Neutrophil (primary cell): Measurements from ENCODE around the gene PITRM1.

ENCODE experiments used
- H3K27ac ChIP-seq: fragments of 200-600 bp; sonication (generic); 2 replicates; pipeline ENCODE4 v1.5.1; 2016; ENCODE audit warnings: mild to moderate bottlenecking, moderate library complexity
- H3K27me3 ChIP-seq: fragments of 200-600 bp; sonication (generic); 2 replicates; pipeline ENCODE4 v1.6.0; 2016; ENCODE audit warnings: mild to moderate bottlenecking
- H3K36me3 ChIP-seq: fragments of 200-600 bp; sonication (generic); 2 replicates; pipeline ENCODE4 v1.5.1; 2017
- H3K4me1 ChIP-seq, 2 experiments: fragments of 200-600 bp in 1 of 2; sonication (generic) in 1 of 2; 1 replicate in 1 of 2; 2 replicates in 1 of 2; pipeline versions ENCODE4 v1.5.1 to v1.6.1; 2013 to 2016; ENCODE audit warnings: low read depth in 1 of 2, low read length in 1 of 2, mild to moderate bottlenecking in 1 of 2, moderate library complexity in 1 of 2; ENCODE audit not compliant: control insufficient read depth in 1 of 2, insufficient read depth in 1 of 2
- H3K4me3 ChIP-seq, 2 experiments: fragments of 200-600 bp in 1 of 2; sonication (generic) in 1 of 2; 1 replicate in 1 of 2; 2 replicates in 1 of 2; pipeline ENCODE4 v1.5.1; 2013 to 2016; ENCODE audit warnings: low read depth in 1 of 2, low read length in 1 of 2, mild to moderate bottlenecking in 1 of 2, moderate library complexity in 1 of 2
- H3K9me3 ChIP-seq: fragments of 200-600 bp; sonication (generic); 2 replicates; pipeline ENCODE4 v1.5.1; 2016
- CTCF ChIP-seq: fragments of 200-600 bp; sonication (generic); IDR thresholded peaks from 2 replicates; pipeline ENCODE4 v1.5.1; 2016; ENCODE audit warnings: antibody characterized with exemption

PITRM1 gene

GRCh38 chr10:3169271-3169670, 3.3 kb downstream of the PITRM1 start:
- no peak for TF ChIP-seq CTCF
- Histone ChIP-seq H3K4me1 (peaks cover 16 to 21% of the 10 kb centered on the region in 2 experiments), H3K27ac (no peak overlapping the region), H3K27me3 (no peaks in the 10 kb centered on the region), H3K4me3 (no peak overlapping the region), H3K36me3 (peaks cover 55% of the 10 kb centered on the region), H3K9me3 (no peaks in the 10 kb centered on the region)

DNA sequence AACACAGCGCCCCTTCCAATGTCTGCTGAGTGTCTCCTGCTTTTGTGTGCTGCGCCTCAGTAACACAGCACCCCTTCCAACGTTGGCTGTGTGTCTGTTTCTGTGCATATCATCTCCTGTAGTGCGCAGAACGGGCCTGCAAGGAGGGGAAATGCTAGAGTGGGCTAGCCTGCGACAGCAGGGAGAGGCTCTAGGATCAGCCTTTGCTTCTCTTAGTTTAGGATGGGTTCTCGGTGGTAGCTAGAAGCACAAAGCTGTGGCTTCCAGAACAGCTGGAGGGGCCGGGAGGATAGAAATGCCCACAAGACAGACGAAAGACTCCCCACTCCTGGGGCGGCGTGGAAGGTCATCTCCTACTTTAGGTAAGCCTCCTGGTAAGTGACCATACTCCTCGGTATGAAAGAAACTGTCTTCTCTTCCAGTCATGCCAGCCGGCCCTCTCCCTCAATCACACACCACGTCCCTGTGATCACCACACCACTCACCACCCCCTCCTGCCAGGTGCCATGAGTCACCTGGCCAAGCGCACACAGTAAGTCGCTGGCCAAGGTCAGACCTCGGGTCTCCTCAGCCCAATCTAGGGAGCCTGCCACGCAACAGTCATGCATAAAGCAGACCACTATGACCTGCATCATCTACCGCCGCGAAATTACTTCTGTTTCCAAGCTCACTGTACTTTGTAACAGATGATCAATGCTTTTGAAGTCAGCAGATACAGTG, 4.8 kb downstream of the PITRM1 start:
- Histone ChIP-seq H3K4me3 (no peak overlapping the region), H3K9me3 (no peaks in the 10 kb centered on the region), H3K4me1 (peaks cover 9 to 11% of the 10 kb centered on the region in 2 experiments), H3K36me3 (peaks cover 70% of the 10 kb centered on the region), H3K27me3 (no peaks in the 10 kb centered on the region), H3K27ac (no peak overlapping the region)
- TF ChIP-seq CTCF = no peak

DNA sequence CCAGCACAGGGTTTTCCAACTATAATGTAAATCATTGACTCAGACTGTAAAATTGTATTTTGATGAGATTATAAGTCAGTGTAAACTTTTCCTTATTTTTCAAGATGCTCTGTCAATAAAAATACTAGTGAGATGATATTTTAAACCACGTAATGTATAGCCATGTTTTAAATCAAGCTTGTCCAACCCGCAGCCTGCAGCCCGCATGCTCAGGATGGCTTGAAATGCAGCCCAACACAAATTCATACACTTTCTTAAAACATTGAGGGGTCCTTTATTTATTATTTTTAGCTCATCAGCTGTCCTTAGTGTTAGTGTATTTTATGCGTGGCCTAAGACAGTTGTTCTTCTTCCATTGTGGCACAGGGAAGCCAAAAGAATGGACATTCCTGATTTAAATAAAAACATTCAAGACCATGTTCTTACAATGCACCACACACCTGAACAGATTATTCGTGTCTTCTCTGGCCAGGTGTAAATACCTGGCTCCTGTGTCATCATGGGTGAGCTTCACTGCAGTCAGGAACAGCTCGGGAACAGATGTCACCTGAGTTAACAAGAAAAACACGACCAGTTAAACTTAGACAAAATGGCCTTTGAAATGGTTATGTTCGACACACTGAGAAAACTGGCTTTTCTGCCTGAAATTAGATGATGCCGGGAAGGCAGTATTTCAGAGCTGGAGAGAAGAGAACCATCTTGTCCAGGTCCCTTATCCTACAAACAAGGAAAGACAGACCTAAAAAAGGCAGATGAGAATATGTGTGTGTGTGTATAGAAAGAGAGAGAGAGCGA, 5.9 kb downstream of the PITRM1 start:
- TF ChIP-seq CTCF = no peak

DNA sequence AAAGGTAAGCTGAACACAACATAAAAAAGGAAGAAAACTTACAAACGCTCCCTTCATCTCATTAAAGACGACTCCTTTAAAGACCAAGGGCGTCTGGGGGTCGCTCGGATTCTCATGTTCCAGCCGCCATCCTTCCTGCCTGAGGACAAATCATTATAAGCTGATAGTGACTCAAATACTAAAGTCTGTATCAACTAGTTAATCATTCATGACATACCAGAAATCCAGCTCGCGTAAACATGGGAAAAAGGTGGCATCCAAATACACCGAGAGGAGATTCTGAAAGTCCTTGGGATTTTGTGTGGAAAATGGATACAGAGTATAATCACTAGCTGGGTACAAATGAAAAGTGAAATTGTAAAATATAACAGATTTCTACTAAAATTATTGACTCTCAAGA, 7.4 kb downstream of the PITRM1 start:
- Histone ChIP-seq H3K27me3 (no peaks in the 10 kb centered on the region), H3K4me1 (no peaks in the 10 kb centered on the region), H3K4me3 (no peak overlapping the region), H3K36me3 (peaks cover 84% of the 10 kb centered on the region), H3K27ac (no peak overlapping the region), H3K9me3 (no peaks in the 10 kb centered on the region)
- TF ChIP-seq CTCF = no peak

More for the DNA sequence above, 5.9 kb downstream of the PITRM1 start:
- Histone ChIP-seq H3K36me3 (peaks cover 77% of the 10 kb centered on the region), H3K27me3 (no peaks in the 10 kb centered on the region), H3K4me1 (peaks cover 2 to 3% of the 10 kb centered on the region in 2 experiments), H3K9me3 (no peaks in the 10 kb centered on the region), H3K4me3 (no peak overlapping the region), H3K27ac (no peak overlapping the region)

- H3K27me3 ChIP-seq = no peaks in the 10 kb centered on the region
- TF ChIP-seq CTCF = no peak
- H3K27ac ChIP-seq = no peak overlapping the region
- no peak overlapping the region for H3K4me3 ChIP-seq
- H3K36me3 ChIP-seq = peaks cover 85% of the 10 kb centered on the region
- H3K9me3 ChIP-seq = no peaks in the 10 kb centered on the region
- no peaks in the 10 kb centered on the region for H3K4me1 ChIP-seq
Measured at GRCh38 chr10:3163879-3164278, 8.7 kb downstream of the PITRM1 start.
